Testis (tissue), 3 donors: Measurements from ENCODE around the gene SH3TC1. TPM values are rescaled to one million over a fixed set of nuclear protein-coding genes. Genes with fewer than 3 reads are reported as not detected.
A peak's percentile ranks its signal among the peaks of the same experiment; 100 is the strongest.

Experiments
- DNase-seq: peaks from one replicate; pipeline ENCODE4 v3.0.0-alpha.2; 2019
- H3K27ac ChIP-seq, 2 donors: fragments of 200-600 bp; sonication (generic); one replicate each; pipeline ENCODE4 v1.5.1; 2019
- H3K27me3 ChIP-seq: fragments of 200-600 bp; sonication (generic); one replicate; pipeline ENCODE4 v1.5.1; 2019
- H3K36me3 ChIP-seq: fragments of 200-600 bp; sonication (generic); one replicate; pipeline ENCODE4 v1.5.1; 2017; ENCODE audit warnings: low read depth; ENCODE audit errors: missing control alignments
- H3K4me1 ChIP-seq: fragments of 200-600 bp; sonication (generic); one replicate; pipeline ENCODE4 v1.5.1; 2019
- H3K4me3 ChIP-seq, 2 donors: fragments of 200-600 bp; sonication (generic); one replicate each; pipeline ENCODE4 v1.5.1; 2017 to 2019
- H3K9me3 ChIP-seq: fragments of 200-600 bp; sonication (generic); one replicate; pipeline ENCODE4 v1.5.1; 2017
- POLR2A ChIP-seq: fragments of 450-650 bp; IDR thresholded peaks from one replicate; pipeline ENCODE4 v1.6.1; 2017; ENCODE audit warnings: antibody characterized with exemption, mild to moderate bottlenecking, moderate library complexity
- WGBS, 2 donors: methylation state at CpG; one replicate each; pipeline ENCODE4 v1.1.5; 2018; 5-methylcytosine and 5-hydroxymethylcytosine counted together
- intact Hi-C: fragments of 100-400 bp; cut with DNase I; formaldehyde crosslinking; loops from one replicate; pipeline ENCODE4 v1.15.1; 2023; ENCODE audit warnings: low total_unique reads
- polyA plus RNA-seq: library from polyadenylated mRNA; stranded (reverse); fragments of 350-450 nt; fragmentation: Illumina TruSeq; extraction: RNeasy Lipid Tissue Mini Kit (QIAGEN cat#74804); gene quantifications from one replicate; pipeline ENCODE4 v1.2.3, GENCODE V29; 2014; ENCODE audit warnings: low read depth, low replicate concordance; ENCODE audit not compliant: insufficient read depth
- total RNA-seq, 2 donors: library from RNA; depleted of rRNA; stranded (reverse); fragments of >200 nt; gene quantifications; one replicate each; pipeline ENCODE4 v1.2.3, GENCODE V29; 2016
- TF ChIP-seq, protein P1 (sequence below), 3 experiments: fragments of 450-650 bp in 2 of 3; fragments of 200-600 bp in 1 of 3; sonication (generic) in 1 of 3; IDR thresholded peaks; one replicate each; pipeline ENCODE4 v1.5.1; 2016 to 2019; ENCODE audit warnings: antibody characterized with exemption in 3 of 3, mild to moderate bottlenecking in 2 of 3, moderate library complexity in 1 of 3

The SH3TC1 gene
- total and polyA plus RNA-seq, 3 donors from 2014 or later, result 3.2 to 12.6 (median 4.0) TPM

DNA sequence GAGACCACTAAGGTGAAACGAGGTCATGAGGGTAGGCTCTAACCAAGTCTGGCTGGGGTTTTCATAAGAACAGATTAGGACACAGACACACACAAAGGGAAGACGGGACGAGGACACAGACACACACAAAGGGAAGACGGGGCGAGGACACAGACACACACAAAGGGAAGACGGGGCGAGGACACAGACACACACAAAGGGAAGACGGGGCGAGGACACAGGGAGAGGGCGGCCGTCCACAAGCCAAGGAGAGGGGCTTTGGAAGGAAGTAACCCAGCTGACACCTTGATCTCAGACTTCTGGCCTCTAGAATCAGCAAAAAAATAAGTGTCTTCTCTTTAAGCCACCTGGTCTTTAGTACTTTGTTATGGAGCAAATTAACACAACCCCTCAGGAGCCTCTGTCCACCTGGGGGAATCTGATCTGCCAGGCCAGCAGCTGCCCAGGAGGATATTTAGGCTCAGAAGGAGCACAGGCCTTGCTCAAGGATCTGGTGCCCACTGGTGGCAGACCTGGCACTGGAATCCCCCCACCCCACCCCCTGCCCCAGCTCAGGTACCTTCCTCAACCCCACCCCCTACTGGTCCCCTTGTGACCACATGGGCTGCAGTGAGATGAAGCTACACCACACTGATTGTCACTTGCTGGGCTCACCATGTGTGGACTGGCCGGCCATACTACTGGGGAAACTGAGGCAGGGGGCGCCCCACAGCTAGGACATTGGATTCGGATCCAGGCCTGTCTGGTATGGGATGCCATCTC is 43.2 kb upstream of the SH3TC1 start:
- intact Hi-C loops, result no loop called here
- no peak for DNase-seq

DNA sequence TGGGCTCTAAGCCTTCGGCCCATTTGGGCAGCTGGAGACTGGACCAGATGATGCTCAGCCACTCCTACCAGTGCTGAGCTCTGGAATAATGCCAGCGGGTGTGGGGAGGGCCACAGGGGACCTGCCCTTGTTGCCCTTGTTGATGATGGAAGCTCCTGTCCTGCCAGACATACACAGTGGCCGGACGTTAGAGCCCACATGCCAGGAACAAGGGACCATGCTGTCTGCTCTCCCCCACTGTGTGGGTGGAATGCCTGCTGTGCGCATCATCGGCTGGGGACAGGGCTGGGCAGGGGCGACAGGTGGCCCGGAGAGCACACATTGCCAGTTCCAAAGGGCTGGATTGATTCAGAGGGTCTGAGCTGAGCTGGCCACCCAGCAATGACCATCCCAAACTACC is 42.5 kb upstream of the SH3TC1 start:
- Histone ChIP-seq H3K36me3 (no peaks in the 10 kb centered on the region), H3K27me3 (no peaks in the 10 kb centered on the region), H3K4me1 (peaks cover 9% of the 10 kb centered on the region), H3K4me3 (no peak overlapping the region), H3K27ac (no peak overlapping the region), H3K9me3 (no peaks in the 10 kb centered on the region)
- no peak for DNase-seq
- WGBS, 2 donors, result 74% methylated on average over 8 of the region's 8 CpGs; no CpG with 5 or more reads in 1 of the 2 donors
- TF ChIP-seq POLR2A, result no peak
- TF ChIP-seq, protein P1, sequence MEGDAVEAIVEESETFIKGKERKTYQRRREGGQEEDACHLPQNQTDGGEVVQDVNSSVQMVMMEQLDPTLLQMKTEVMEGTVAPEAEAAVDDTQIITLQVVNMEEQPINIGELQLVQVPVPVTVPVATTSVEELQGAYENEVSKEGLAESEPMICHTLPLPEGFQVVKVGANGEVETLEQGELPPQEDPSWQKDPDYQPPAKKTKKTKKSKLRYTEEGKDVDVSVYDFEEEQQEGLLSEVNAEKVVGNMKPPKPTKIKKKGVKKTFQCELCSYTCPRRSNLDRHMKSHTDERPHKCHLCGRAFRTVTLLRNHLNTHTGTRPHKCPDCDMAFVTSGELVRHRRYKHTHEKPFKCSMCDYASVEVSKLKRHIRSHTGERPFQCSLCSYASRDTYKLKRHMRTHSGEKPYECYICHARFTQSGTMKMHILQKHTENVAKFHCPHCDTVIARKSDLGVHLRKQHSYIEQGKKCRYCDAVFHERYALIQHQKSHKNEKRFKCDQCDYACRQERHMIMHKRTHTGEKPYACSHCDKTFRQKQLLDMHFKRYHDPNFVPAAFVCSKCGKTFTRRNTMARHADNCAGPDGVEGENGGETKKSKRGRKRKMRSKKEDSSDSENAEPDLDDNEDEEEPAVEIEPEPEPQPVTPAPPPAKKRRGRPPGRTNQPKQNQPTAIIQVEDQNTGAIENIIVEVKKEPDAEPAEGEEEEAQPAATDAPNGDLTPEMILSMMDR (IDR thresholded peaks at IDR 0.05), result no peak
- intact Hi-C loops, result no loop called here

More for the DNA sequence above, 43.2 kb upstream of the SH3TC1 start:
- no peak overlapping the region for H3K27ac ChIP-seq
- no peak for TF ChIP-seq POLR2A
- TF ChIP-seq, protein P1 (IDR thresholded peaks at IDR 0.05), result no peak
- no peaks in the 10 kb centered on the region for H3K27me3 ChIP-seq
- WGBS, 2 donors, result 89 to 97% methylated on average over 14 of the region's 14 CpGs
- peaks cover 9% of the 10 kb centered on the region for H3K4me1 ChIP-seq
- no peaks in the 10 kb centered on the region for H3K9me3 ChIP-seq
- H3K36me3 ChIP-seq, result no peaks in the 10 kb centered on the region
- H3K4me3 ChIP-seq, result no peak overlapping the region

DNA sequence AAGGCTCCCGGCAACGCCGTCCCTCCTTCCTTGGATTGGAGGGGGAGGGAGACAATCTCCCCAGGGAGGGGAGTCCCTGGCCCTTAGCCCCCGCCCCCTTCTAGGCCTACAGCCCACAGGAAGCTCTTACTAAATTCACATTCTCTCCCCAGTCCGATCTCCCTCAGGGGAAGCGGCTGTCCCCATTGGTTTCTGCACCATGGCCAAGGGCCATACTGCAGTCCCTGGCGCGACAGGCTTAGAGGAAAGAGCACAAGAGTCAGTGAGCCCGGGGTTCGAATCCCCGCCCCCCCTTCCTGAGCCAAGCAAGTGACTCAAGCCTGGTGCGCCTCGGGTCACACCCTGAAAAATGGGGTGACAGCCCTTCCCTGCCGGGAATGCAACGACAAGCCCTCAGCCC is 41.6 kb upstream of the SH3TC1 start:
- Histone ChIP-seq H3K27me3 (no peaks in the 10 kb centered on the region), H3K27ac (no peak overlapping the region), H3K9me3 (no peaks in the 10 kb centered on the region), H3K36me3 (no peaks in the 10 kb centered on the region), H3K4me3 (peak overlapping the region in 1 of 2 donors; percentile 81), H3K4me1 (peaks cover 9% of the 10 kb centered on the region)
- WGBS, 2 donors, result 17 to 24% methylated on average over 8 to 15 of the region's 15 CpGs
- TF ChIP-seq POLR2A, result no peak
- TF ChIP-seq, protein P1 (IDR thresholded peaks at IDR 0.05), result no peak
- no peak for DNase-seq
- intact Hi-C loops, result no loop called here

DNA sequence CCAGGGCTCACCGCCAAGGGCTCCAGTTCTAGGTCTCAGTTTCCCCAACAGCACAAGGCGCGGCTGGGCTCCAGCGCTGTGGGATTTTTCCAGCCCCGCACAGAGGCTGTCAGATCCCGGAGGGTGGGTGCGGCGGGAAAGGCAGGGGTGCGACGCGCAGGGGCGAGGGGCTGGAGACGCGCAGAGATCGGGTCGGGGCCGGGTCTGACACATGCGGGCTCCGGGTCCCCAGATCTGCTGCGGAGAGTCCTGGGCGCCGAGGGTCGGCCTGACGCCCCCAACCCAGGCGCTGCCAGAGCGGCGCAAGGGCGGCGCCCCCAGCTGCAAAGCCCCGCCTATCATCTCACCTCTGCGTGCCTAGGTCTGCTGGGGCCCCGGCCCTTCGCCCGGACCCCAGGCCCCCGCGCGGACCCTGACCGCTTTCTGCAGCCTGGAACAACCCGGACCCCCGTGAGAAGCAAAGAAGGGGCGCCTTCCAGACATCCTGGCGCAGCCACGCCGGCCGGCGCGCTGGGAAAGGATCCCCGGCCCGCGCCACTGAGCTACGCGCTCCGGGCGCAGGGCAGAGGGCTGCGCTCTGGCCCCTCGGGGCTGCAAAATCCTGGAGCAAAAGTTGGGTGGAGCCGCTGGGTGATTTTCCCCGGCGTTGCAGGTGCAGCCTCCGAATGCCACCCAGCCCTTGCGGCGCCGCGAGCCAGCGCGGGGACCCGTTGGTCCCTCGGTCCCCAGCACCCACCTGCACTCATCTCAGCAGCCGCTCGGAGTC is 41.0 kb upstream of the SH3TC1 start:
- peaks cover 9% of the 10 kb centered on the region for H3K4me1 ChIP-seq
- intact Hi-C loops, result no loop called here
- H3K27me3 ChIP-seq, result no peaks in the 10 kb centered on the region
- H3K27ac ChIP-seq, result no peak overlapping the region
- no peak for DNase-seq
- H3K4me3 ChIP-seq, result peak overlapping the region; percentile 76 to 81
- H3K9me3 ChIP-seq, result no peaks in the 10 kb centered on the region
- TF ChIP-seq, protein P1 (IDR thresholded peaks at IDR 0.05), result no peak
- no peak for TF ChIP-seq POLR2A
- 1 to 2% methylated on average over 19 to 67 of the region's 70 CpGs for WGBS, 2 donors
- no peaks in the 10 kb centered on the region for H3K36me3 ChIP-seq
